NCI-H2196 treated with DMSO at 0.1 percent for 48 hours (cell line): ENCODE measurements around the gene AARS1.
A peak's percentile ranks its signal among the peaks of the same experiment; 100 is the strongest.
"Not testable (repeated sequence)": the region's sequence is repeated elsewhere in the genome, so short reads cannot be mapped to it uniquely, and the experiment has no call there.

ENCODE experiments used
- DNase-seq: peaks from one replicate; lab custom pipeline; 2025; ENCODE audit not compliant: unreplicated experiment; lab: John Stamatoyannopoulos, UW

Gene AARS1

DNA sequence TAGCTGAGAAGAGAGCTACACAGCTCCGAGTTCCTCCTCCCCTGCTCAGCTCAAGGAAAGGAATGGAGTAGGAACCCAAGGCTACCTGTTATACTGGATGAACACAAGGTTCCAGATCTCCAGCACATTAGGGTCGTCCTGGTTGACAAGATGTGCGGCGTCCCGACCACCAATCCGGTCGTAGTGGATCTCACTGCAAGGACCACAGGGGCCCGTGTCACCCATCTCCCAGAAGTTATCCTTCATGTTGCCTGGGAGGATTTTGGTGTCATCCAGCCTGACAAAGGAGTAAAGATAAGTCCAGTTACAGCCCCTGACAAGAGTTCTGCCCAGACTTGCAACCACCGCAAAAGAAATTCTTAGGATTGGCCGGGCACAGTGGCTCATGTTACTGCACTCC lies 17.6 kb downstream of the AARS1 start:
- DNase-seq: no peak

- DNase-seq: no peak
These were observed 19.1 kb downstream of the AARS1 start for GRCh38 chr16:70270176-70270575.

DNA sequence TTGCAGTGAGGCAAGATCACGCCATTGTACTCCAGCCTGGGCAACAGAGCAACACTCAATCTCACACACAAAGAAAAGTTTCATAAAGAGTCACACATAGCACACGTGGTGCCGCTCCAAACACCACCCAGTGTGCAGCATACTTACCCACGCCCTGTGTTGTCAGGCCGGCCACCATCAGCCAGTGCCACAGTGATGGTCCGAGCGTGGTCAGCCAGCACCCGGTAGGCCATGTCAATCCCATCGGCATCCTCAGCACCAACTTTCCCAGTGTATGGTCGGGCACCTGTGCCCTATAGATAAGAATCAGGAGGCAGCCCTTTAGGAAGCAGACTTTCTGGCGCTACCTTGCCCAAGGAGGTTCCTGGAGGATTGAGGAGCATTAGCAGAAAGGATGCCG lies 19.8 kb downstream of the AARS1 start:
- DNase-seq: no peak

GRCh38 chr16:70267922-70268321 lies 21.4 kb downstream of the AARS1 start:
- not testable (repeated sequence) for DNase-seq

GRCh38 chr16:70267516-70267915 lies 21.8 kb downstream of the AARS1 start:
- peak; percentile 5 for DNase-seq

- DNase-seq: not testable (repeated sequence)
These were observed 29.4 kb downstream of the AARS1 start for GRCh38 chr16:70259903-70260302.

- no peak for DNase-seq
These were observed 30.4 kb downstream of the AARS1 start for GRCh38 chr16:70258946-70259345.

- no peak for DNase-seq
These were observed 31.2 kb downstream of the AARS1 start for GRCh38 chr16:70258065-70258464.

GRCh38 chr16:70257391-70257790 lies 31.9 kb downstream of the AARS1 start:
- DNase-seq: no peak

DNA sequence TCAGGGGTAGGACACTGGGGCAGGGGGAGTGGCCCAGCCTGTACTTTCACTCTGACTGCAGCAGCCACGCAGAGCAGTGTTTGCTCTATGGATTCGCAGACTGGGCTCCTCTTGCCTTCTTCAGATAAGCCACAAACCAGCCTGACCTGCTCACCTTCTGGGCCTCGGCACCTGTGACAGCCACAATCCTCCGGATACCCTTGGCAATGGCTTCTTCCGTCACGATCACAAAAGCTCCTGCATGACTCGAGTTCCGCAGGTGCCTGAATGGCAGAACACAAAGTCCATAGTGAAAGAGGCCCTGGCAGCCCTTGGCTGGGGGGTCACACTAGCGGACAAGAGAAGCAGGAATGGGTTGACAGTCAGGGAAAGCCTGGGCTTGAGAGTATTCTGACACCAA lies 33.7 kb downstream of the AARS1 start:
- DNase-seq: no peak

DNA sequence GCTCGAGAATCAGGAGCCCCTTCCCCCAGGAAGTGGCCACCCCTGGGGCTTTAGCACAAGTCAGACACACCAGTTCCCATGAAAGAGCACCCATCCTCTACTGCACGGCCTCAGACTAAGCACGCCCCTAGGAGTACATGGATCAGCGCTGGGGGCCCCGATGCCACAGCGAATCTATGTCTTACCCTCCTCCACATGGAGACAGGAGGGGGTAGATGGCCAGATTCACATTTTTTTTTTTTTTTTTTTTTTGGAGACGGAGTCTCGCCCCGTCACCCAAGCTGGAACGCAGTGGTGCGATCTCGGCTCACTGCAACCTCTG lies 34.4 kb downstream of the AARS1 start:
- no peak for DNase-seq

GRCh38 chr16:70254180-70254964 lies 34.9 kb downstream of the AARS1 start:
- DNase-seq: no peak

GRCh38 chr16:70253291-70254106 lies 35.8 kb downstream of the AARS1 start:
- no peak for DNase-seq

DNA sequence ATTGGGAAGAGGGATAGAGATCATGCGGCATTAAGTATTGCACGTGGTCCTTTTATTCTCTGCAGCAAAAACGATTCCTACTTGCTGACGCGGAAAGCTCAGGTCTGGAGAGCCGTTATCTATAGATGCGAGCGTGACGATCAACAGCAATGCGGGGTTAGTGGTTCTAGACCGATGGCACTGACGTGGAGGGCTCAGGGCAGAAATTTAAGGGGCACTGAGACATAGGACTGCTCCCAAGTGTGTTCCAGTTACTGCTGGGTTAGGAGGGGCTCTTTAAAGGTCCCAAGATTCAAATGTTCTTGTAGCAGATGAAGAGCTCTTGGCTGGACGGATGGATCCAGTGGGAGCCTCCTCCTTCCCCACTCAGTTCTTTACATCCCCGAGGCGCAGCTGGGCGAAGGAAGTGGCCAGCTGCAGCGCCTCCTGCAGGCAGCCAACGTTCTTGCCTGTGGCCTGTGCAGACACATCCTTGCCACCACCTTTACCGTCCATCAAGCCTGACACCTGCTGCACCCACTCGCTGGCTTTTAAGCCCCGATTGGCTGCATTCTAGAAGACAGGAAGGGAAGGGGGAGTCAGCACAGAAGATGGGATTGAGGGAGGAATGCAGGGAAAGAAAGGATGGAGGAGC lies 36.8 kb downstream of the AARS1 start:
- no peak for DNase-seq

DNA sequence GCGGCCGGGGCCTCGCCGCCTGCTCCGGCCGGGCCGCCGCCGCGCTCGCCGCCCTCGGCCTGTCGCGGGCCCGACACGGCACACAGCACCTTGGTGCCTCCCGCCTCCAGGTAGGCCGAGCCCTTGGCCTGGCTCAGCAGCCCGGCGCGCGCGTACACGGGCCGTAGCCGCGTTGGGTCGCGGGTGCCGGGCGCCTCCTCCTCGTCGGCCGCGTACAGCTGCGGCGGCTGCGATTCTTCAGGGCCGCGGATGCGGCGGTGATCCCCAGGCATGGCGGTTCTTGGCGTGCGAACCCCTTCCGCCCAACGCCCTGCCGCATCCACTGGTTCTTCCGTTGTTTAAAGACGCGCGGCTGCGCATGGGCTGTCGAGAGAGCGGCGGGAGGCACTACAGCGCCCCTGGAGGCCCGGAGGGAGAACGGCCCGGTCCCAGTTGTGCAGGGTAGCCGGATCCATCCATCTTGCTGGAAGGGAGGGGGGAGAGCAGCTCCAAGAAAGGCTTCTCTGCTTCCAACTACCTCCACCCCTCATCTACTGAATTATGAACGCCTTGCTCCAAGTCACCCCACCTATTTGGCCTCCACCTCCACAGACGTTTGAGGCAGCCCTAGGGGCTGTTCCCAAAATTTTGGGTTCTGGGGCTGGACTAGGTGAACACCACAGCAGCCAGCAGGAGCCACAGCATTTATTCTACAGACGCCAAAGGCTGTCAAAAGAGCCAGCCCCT lies 37.5 kb downstream of the AARS1 start, which contains the start of gene EXOSC6:
Gene EXOSC6 (minus strand): TSS at position 312 of the 726 bp plus-strand sequence. CDS start 40 bp downstream, at position 272.
- peak; percentile 79 for DNase-seq

- no peak for DNase-seq
These were observed 38.3 kb downstream of the AARS1 start for GRCh38 chr16:70250748-70251628.

DNA sequence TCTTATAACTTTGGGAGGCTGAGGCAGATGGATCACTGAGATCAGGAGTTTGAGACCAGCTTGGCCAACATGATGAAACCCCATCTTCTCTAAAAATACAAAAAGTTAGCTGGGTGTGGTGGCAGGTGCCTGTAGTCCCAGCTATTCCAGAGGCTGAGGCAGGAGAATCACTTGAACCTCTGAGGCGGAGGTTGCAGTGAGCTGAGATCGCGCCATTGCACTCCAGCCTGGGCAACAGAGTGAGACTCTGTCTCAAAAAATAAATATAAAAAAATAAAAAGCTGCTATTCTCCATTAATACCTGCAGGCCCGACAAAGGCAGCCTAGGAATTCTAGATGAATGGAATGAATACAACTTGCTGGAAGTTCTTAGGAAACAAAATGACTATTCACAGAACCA lies 39.6 kb downstream of the AARS1 start:
- not testable (repeated sequence) for DNase-seq

- DNase-seq: not testable (repeated sequence)
These were observed 50.5 kb downstream of the AARS1 start for GRCh38 chr16:70238773-70239172.

GRCh38 chr16:70231831-70232230 lies 57.5 kb downstream of the AARS1 start:
- not testable (repeated sequence) for DNase-seq

DNA sequence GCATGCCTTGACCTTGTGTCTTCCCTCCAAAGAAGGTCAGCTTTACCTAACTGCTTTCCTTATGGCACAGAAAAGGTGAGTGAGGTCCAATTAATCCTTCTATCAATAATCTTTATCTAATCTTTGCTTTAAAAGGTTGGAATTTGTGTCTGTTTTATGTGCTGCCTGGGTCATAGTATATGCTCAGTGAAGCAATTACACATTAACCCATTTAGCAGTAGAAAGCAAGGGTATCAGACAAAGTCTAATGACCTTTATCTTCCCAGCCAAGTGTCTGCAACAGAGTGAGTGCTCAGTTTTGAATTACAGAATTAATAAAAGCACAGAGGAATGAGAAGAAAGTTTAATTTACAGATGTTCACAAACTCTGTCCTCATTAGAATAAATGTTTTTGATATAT lies 63.3 kb downstream of the AARS1 start:
- not testable (repeated sequence) for DNase-seq
